GM23338 (cell line): ENCODE measurements around the gene POLE. TPM values are rescaled to one million over a fixed set of nuclear protein-coding genes. Genes with fewer than 3 reads are reported as not detected.

ENCODE experiments used
- ATAC-seq: fragments of 200-7000 bp; cut with Tn5 transposase; 3 replicates; pipeline ENCODE4 v1.9.1; 2020
- DNase-seq: peaks from one replicate; pipeline ENCODE4 v3.0.0-alpha.2; 2015; ENCODE audit warnings: low spot score
- H2AFZ ChIP-seq: fragments of 200-600 bp; sonication (generic); 2 replicates; pipeline ENCODE4 v1.8.0; 2016; ENCODE audit warnings: antibody characterized with exemption, mild to moderate bottlenecking, moderate library complexity
- H3F3A ChIP-seq: fragments of 200-600 bp; sonication (generic); replicated peaks from 2 replicates; pipeline ENCODE4 v1.8.0; 2017; ENCODE audit warnings: antibody characterized with exemption, mixed run types, low read depth
- H3K27ac ChIP-seq: fragments of 200-600 bp; sonication (generic); 2 replicates; pipeline ENCODE4 v1.6.1; 2016; ENCODE audit warnings: low read depth
- H3K27me3 ChIP-seq: fragments of 200-600 bp; sonication (generic); 2 replicates; pipeline ENCODE4 v1.8.0; 2016; ENCODE audit warnings: mild to moderate bottlenecking, mixed run types, moderate library complexity; ENCODE audit not compliant: insufficient read depth
- H3K36me3 ChIP-seq: fragments of 200-600 bp; sonication (generic); 2 replicates; pipeline ENCODE4 v1.8.0; 2016; ENCODE audit warnings: mild to moderate bottlenecking; ENCODE audit not compliant: insufficient read depth
- H3K4me1 ChIP-seq: fragments of 200-600 bp; sonication (generic); 2 replicates; pipeline ENCODE4 v1.8.0; 2016; ENCODE audit warnings: mild to moderate bottlenecking, moderate library complexity; ENCODE audit not compliant: insufficient read depth
- H3K4me2 ChIP-seq: fragments of 200-600 bp; sonication (generic); 2 replicates; pipeline ENCODE4 v1.7.1; 2017; ENCODE audit warnings: mixed run types
- H3K4me3 ChIP-seq: fragments of 200-600 bp; sonication (generic); 2 replicates; pipeline ENCODE4 v1.6.1; 2016; ENCODE audit warnings: mixed run types
- H3K79me2 ChIP-seq: fragments of 200-600 bp; sonication (generic); replicated peaks from 2 replicates; pipeline ENCODE4 v1.8.0; 2017; ENCODE audit warnings: mild to moderate bottlenecking; ENCODE audit not compliant: insufficient read depth
- H3K9me2 ChIP-seq: fragments of 200-600 bp; sonication (generic); 2 replicates; pipeline ENCODE4 v1.8.0; 2017; ENCODE audit not compliant: insufficient read depth
- H4K20me1 ChIP-seq: fragments of 200-600 bp; sonication (generic); replicated peaks from 2 replicates; pipeline ENCODE4 v1.8.0; 2017; ENCODE audit warnings: mild to moderate bottlenecking; ENCODE audit not compliant: insufficient read depth
- H3K27ac Mint-ChIP-seq: 2 replicates; pipeline ENCODE4 v1.8.0; 2020; ENCODE audit warnings: inconsistent platforms, mild to moderate bottlenecking, moderate library complexity, mixed read lengths
- H3K27me3 Mint-ChIP-seq: 3 replicates; pipeline ENCODE4 v1.8.0; 2022; ENCODE audit warnings: low read depth, mild to moderate bottlenecking, moderate library complexity, mixed read lengths, inconsistent platforms; ENCODE audit not compliant: insufficient read depth, poor library complexity
- H3K36me3 Mint-ChIP-seq: 3 replicates; pipeline ENCODE4 v1.8.0; 2021; ENCODE audit warnings: low read depth, mild to moderate bottlenecking, inconsistent platforms, moderate library complexity, mixed read lengths
- H3K4me1 Mint-ChIP-seq: 3 replicates; pipeline ENCODE4 v1.8.0; 2020; ENCODE audit warnings: mild to moderate bottlenecking, inconsistent platforms, mixed read lengths
- H3K4me3 Mint-ChIP-seq: 3 replicates; pipeline ENCODE4 v1.8.0; 2021; ENCODE audit warnings: moderate library complexity, mild to moderate bottlenecking, inconsistent platforms, mixed read lengths
- H3K9me3 Mint-ChIP-seq: 3 replicates; pipeline ENCODE4 v1.8.0; 2020; ENCODE audit warnings: moderate library complexity, mild to moderate bottlenecking, inconsistent platforms, mixed read lengths
- CREB1 ChIP-seq: fragments of 250-450 bp; sonication (Bioruptor Pico); IDR thresholded peaks from 2 replicates; pipeline ENCODE4 v1.5.0; 2020; ENCODE audit warnings: low read depth, mild to moderate bottlenecking, moderate library complexity
- CTCF ChIP-seq, 2 experiments: fragments of 200-600 bp in 1 of 2; sonication (generic) in 1 of 2; conservative IDR thresholded peaks; 2 replicates each; pipeline versions ENCODE4 v1.5.1 to v1.6.1; 2016 to 2017; ENCODE audit warnings: antibody characterized with exemption in 2 of 2, low read depth in 2 of 2, mild to moderate bottlenecking in 2 of 2, moderate library complexity in 1 of 2
- ETS1 ChIP-seq: IDR thresholded peaks from 2 replicates; pipeline ENCODE4 v1.6.1; 2016; ENCODE audit warnings: antibody characterized with exemption
- EZH2 ChIP-seq: fragments of 200-600 bp; sonication (generic); IDR thresholded peaks from one replicate; pipeline ENCODE4 v1.8.0; 2017; ENCODE audit warnings: antibody characterized with exemption, mild to moderate bottlenecking, low read depth; ENCODE audit not compliant: unreplicated experiment
- EZH2phosphoT487 ChIP-seq: fragments of 200-600 bp; sonication (generic); IDR thresholded peaks from one replicate; pipeline ENCODE4 v1.8.1; 2018; ENCODE audit warnings: antibody characterized with exemption; ENCODE audit not compliant: unreplicated experiment
- JUNB ChIP-seq: IDR thresholded peaks from one replicate; pipeline ENCODE4 v1.6.1; 2016; ENCODE audit warnings: antibody characterized with exemption; ENCODE audit not compliant: unreplicated experiment
- POLR2AphosphoS5 ChIP-seq: IDR thresholded peaks from 2 replicates; pipeline ENCODE4 v1.6.1; 2016; ENCODE audit warnings: antibody characterized with exemption, low read depth
- STAT1 ChIP-seq: IDR thresholded peaks from one replicate; pipeline ENCODE4 v1.6.1; 2016; ENCODE audit warnings: antibody characterized with exemption; ENCODE audit not compliant: unreplicated experiment
- ZNF114 ChIP-seq: fragments of 250-450 bp; sonication (Bioruptor Pico); IDR thresholded peaks from 2 replicates; pipeline ENCODE4 v1.5.0; 2020; ENCODE audit warnings: mild to moderate bottlenecking, moderate library complexity
- ZNF331 ChIP-seq: fragments of 250-450 bp; sonication (Bioruptor Pico); IDR thresholded peaks from 2 replicates; pipeline ENCODE4 v1.5.0; 2020; ENCODE audit warnings: low read depth, mild to moderate bottlenecking, moderate library complexity
- ZNF462 ChIP-seq: fragments of 250-450 bp; sonication (Bioruptor Pico); IDR thresholded peaks from 2 replicates; pipeline ENCODE4 v1.5.0; 2020; ENCODE audit warnings: mild to moderate bottlenecking, moderate library complexity
- polyA plus RNA-seq: library from polyadenylated mRNA; unstranded; fragments of >200 nt; fragmentation: Nextera tagmentation; extraction: Ambion mirVana; gene quantifications from 2 replicates; pipeline ENCODE4 v1.2.1, GENCODE V29; 2016
- total RNA-seq: library from RNA; depleted of rRNA; stranded (reverse); fragments of >200 nt; shearing (Covaris generic); gene quantifications from 2 replicates; pipeline ENCODE4 v1.2.3, GENCODE V29; 2014

Gene POLE
- total and polyA plus RNA-seq, 2 experiments from 2014 or later: 33.6 to 125 TPM

- no peak overlapping the region for H3K4me3 Mint-ChIP-seq
- no peaks in the 10 kb centered on the region for H3K9me2 ChIP-seq
- no peak overlapping the region for H3K4me3 ChIP-seq
- peaks cover 10% of the 10 kb centered on the region for H3K4me1 Mint-ChIP-seq
- no peaks in the 10 kb centered on the region for H3K27me3 ChIP-seq
- H3K4me2 ChIP-seq: no peak overlapping the region
- H3K27ac Mint-ChIP-seq: no peak overlapping the region
- peaks cover 51% of the 10 kb centered on the region for H3K36me3 Mint-ChIP-seq
- no peak for ATAC-seq
- no peaks in the 10 kb centered on the region for H3K9me3 Mint-ChIP-seq
- no peak overlapping the region for H3K27ac ChIP-seq
- TF ChIP-seq ZNF114: no peak
- no peaks in the 10 kb centered on the region for H3K4me1 ChIP-seq
- H3K79me2 ChIP-seq: no peaks in the 10 kb centered on the region
- H4K20me1 ChIP-seq: 0 out of 2 replicates have a peak, but pooled peaks cover 10% of the 10 kb centered on the region
- H2AFZ ChIP-seq: no peak overlapping the region
- peaks cover 12% of the 10 kb centered on the region for H3K36me3 ChIP-seq
- no peak for DNase-seq
- H3K27me3 Mint-ChIP-seq: peaks cover 13% of the 10 kb centered on the region
- 0 out of 2 replicates have a peak, but pooled peaks cover 3% of the 10 kb centered on the region for H3F3A ChIP-seq
Measured at GRCh38 chr12:132625731-132626430, 61.3 kb downstream of the POLE start.

- Mint-ChIP-seq H3K27me3 (peaks cover 17% of the 10 kb centered on the region), H3K27ac (no peak overlapping the region), H3K36me3 (peaks cover 43% of the 10 kb centered on the region), H3K9me3 (no peaks in the 10 kb centered on the region), H3K4me1 (peaks cover 10% of the 10 kb centered on the region), H3K4me3 (no peak overlapping the region)
- Histone ChIP-seq H3F3A (0 out of 2 replicates have a peak, but pooled peaks cover 3% of the 10 kb centered on the region), H3K27me3 (peaks cover 7% of the 10 kb centered on the region; the same call in 1 of the 2 replicates), H3K36me3 (peaks cover 6% of the 10 kb centered on the region), H3K4me1 (no peaks in the 10 kb centered on the region), H3K79me2 (no peaks in the 10 kb centered on the region), H3K4me2 (no peak overlapping the region), H2AFZ (no peak overlapping the region), H4K20me1 (0 out of 2 replicates have a peak, but pooled peaks cover 10% of the 10 kb centered on the region), H3K27ac (no peak overlapping the region), H3K9me2 (no peaks in the 10 kb centered on the region), H3K4me3 (no peak overlapping the region)
- ATAC-seq: no peak
- DNase-seq: no peak
- TF ChIP-seq ZNF462 (CRISPR knock-in tag) (no peak), ZNF331 (CRISPR knock-in tag) (no peak), EZH2phosphoT487 (no peak), CTCF (conservative IDR thresholded peaks at IDR 0.05; ENCODE audit: low read depth in 2 of 2) (no peak), JUNB (no peak), EZH2 (no peak), CREB1 (no peak), STAT1 (no peak), ZNF114 (no peak), POLR2AphosphoS5 (no peak), ETS1 (no peak)
Measured at GRCh38 chr12:132624910-132625630, 62.1 kb downstream of the POLE start.
